NOMO-1 treated with DMSO at 0.1 percent for 48 hours (cell line): Measurements from ENCODE around the gene EVI5.
"Not testable (repeated sequence)": the region's sequence is repeated elsewhere in the genome, so short reads cannot be mapped to it uniquely, and the experiment has no call there.

Experiments used
- DNase-seq: peaks from one replicate; lab custom pipeline; 2025; ENCODE audit not compliant: unreplicated experiment; lab: John Stamatoyannopoulos, UW

The EVI5 gene

GRCh38 chr1:92792340-92792782 is 7.5 kb upstream of the EVI5 start:
- no peak for DNase-seq

- no peak for DNase-seq
Measured at GRCh38 chr1:92791487-92792066, 6.7 kb upstream of the EVI5 start.

GRCh38 chr1:92790867-92791266 is 6.0 kb upstream of the EVI5 start:
- no peak for DNase-seq

GRCh38 chr1:92790081-92790480 is 5.2 kb upstream of the EVI5 start:
- DNase-seq = no peak

- DNase-seq = peak; percentile 48
Measured at GRCh38 chr1:92786111-92786901, 1.4 kb upstream of the EVI5 start.

- peak; percentile 6 for DNase-seq
Measured at GRCh38 chr1:92784021-92784638, 778 bp downstream of the EVI5 start.

- DNase-seq = not testable (repeated sequence)
Measured at GRCh38 chr1:92783550-92783949, 1.4 kb downstream of the EVI5 start.

GRCh38 chr1:92778376-92778775 is 6.5 kb downstream of the EVI5 start:
- no peak for DNase-seq

GRCh38 chr1:92774407-92774806 is 10.5 kb downstream of the EVI5 start:
- no peak for DNase-seq

- not testable (repeated sequence) for DNase-seq
Measured at GRCh38 chr1:92773749-92774148, 11.2 kb downstream of the EVI5 start.

- no peak for DNase-seq
Measured at GRCh38 chr1:92769856-92770255, 15.1 kb downstream of the EVI5 start.

- no peak for DNase-seq
Measured at GRCh38 chr1:92768915-92769314, 16.0 kb downstream of the EVI5 start.

GRCh38 chr1:92768296-92768695 is 16.6 kb downstream of the EVI5 start:
- no peak for DNase-seq

GRCh38 chr1:92764116-92764515 is 20.8 kb downstream of the EVI5 start:
- DNase-seq = no peak

GRCh38 chr1:92762355-92762754 is 22.6 kb downstream of the EVI5 start:
- DNase-seq = no peak

GRCh38 chr1:92759361-92759760 is 25.5 kb downstream of the EVI5 start:
- DNase-seq = no peak

- DNase-seq = no peak
Measured at GRCh38 chr1:92756537-92756936, 28.4 kb downstream of the EVI5 start.

- DNase-seq = no peak
Measured at GRCh38 chr1:92755541-92756461, 29.1 kb downstream of the EVI5 start.

GRCh38 chr1:92754719-92755050 is 30.2 kb downstream of the EVI5 start:
- peak; percentile 4 for DNase-seq

- no peak for DNase-seq
Measured at GRCh38 chr1:92754000-92754718, 30.7 kb downstream of the EVI5 start.

GRCh38 chr1:92752719-92753118 is 32.2 kb downstream of the EVI5 start:
- no peak for DNase-seq
